GM18505 (cell line): Measurements from ENCODE around the gene EPHA6.
"Not testable (repeated sequence)": the region's sequence is repeated elsewhere in the genome, so short reads cannot be mapped to it uniquely, and the experiment has no call there.

Experiments
- ATAC-seq: cut with Tn5 transposase; IDR thresholded peaks from one replicate; pipeline ENCODE4 v1.9.1; 2021; ENCODE audit not compliant: unreplicated experiment
- POLR2A ChIP-seq: IDR thresholded peaks from 4 replicates; pipeline ENCODE4 v1.6.1; 2011; ENCODE audit warnings: borderline replicate concordance; ENCODE audit not compliant: insufficient read depth, insufficient read length; ENCODE audit errors: extremely low read depth

The EPHA6 gene

DNA sequence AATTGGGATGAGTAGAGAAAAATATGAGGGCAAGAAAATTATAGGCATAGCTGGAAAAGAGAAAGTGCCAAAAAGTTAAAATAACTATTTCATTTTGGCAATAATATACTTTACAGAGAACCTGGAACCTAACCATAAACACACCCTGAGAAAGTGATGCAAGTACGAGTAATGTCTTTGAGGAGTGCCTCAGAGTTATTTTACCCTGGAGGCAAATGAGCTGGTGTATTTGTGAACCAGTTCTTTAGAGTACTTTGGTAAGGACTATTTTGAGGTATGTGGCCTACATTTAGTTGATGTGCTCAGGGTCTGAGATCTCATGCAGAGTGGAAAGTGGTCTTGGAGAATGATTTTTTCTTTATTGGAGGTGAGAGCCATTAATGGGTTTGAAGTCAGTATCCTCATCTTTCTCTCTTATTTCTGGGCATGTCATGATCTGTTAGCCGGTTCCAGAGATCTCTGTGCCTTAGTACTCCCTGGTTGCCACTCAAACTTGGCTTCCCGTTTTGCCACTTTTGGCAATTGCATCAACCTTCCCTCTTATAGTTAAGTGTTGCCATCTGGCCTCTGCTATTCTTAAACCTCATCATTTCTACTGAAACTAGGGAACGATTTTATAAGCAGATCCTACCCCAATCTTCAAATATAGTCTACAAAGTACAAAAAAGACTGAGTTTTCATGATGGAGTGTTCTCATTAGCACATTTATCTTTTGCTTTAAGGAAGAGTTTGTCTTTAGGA is 145.7 kb downstream of the EPHA6 start:
- TF ChIP-seq POLR2A: no peak
- no peak for ATAC-seq

DNA sequence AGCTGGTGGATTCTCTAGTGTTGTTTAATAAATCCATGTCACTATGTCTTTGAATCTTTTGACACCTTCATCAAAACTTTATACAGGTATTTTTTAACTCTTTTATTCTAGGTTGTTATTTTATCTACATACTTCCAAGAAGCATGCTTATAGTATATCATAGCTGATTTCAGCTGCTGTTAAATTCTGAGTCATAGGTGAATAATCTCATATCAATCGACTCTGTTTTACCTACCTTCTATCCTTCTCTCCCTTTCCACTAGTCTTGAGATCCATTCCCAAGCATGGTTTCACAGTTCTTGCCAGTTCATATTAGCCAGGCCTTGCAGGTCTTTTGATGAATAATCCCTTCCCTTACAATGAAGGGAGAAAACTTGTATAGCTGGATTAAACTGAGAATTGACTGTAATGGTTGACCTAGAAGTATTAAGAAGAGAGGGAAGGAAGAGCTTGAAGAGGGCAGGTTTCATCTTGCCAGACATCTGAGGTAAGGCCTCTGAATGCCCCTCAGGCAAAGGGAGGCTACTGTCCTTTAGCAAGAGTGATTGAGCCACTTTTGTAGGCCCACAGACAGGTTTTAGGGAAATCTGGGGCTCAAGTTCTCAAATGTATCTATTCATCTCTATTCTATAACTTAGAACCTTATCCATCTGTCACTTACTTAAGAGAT is 146.4 kb downstream of the EPHA6 start:
- ATAC-seq: no peak
- no peak for TF ChIP-seq POLR2A

GRCh38 chr3:96961576-96961975 is 147.2 kb downstream of the EPHA6 start:
- TF ChIP-seq POLR2A: no peak
- no peak for ATAC-seq

- no peak for ATAC-seq
- no peak for TF ChIP-seq POLR2A
These were observed 152.0 kb downstream of the EPHA6 start for GRCh38 chr3:96966181-96966929.

GRCh38 chr3:96970211-96970610 is 155.8 kb downstream of the EPHA6 start:
- no peak for TF ChIP-seq POLR2A
- no peak for ATAC-seq

- no peak for TF ChIP-seq POLR2A
- no peak for ATAC-seq
These were observed 163.3 kb downstream of the EPHA6 start for GRCh38 chr3:96977671-96978070.

- ATAC-seq: not testable (repeated sequence)
These were observed 169.3 kb downstream of the EPHA6 start for GRCh38 chr3:96983716-96984115.

DNA sequence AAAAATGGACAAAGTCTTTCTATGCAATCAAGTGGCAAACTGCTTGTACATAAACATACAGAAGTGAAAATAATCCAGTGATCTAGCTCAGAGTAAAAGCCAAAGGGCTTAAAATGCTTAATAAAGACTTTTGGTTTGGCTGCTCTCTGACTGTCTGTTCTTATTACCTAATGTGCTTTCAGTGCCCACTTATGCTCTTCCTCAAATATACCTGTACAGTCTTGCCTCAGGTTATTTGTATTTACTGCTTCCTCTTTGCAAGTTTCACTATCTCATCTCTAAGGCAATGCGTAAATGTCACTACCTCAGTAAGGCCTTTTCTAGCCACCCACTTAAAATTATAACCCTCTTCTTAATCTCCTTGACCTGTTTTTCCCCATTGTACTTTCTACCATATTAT is 171.8 kb downstream of the EPHA6 start:
- ATAC-seq: no peak
- TF ChIP-seq POLR2A: no peak

DNA sequence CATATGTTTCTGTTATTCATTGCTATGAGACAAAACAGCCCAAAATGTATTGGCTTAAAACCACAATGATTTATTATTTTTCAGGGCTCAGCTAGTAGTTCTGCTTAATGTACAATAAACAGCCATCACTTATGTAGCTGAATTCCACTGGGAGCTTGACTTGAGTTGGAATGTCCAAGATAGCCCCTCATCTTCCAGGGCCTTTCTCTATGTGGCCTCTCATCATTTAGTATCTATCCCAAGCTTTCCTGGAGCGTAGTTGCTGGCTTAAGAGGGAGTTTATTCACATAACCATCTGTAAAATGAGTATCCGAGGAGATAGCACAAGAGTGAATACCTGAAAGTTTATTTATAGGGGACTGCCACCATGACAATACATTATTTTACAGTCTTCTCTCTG is 176.8 kb downstream of the EPHA6 start:
- no peak for TF ChIP-seq POLR2A
- no peak for ATAC-seq

DNA sequence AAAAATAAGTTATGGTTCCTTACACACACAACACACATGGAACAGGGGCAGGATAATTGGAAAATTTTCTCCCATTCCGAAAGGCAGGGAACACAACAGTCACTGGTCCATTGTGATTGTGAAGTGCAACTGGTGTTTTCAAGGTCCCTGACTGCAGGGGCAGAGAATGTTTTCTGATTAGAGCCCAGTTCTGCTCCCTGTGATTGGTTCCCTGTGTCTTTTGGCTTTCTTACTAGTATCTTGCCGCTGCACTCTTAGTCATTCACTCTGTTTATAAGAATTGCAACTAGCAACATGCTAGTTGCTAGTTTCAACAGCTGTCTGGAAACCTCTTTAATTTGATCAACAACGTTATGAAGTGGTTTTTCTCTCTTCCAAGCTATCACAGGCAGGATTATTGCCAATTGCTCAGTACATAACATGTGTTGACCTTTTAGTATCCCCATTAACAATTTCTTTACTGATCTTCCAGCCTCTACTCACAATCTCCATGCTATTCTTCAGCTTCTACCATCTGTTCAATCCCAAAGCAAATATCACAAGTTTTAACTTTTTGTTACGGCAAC is 177.5 kb downstream of the EPHA6 start:
- ATAC-seq: no peak
- TF ChIP-seq POLR2A: no peak

DNA sequence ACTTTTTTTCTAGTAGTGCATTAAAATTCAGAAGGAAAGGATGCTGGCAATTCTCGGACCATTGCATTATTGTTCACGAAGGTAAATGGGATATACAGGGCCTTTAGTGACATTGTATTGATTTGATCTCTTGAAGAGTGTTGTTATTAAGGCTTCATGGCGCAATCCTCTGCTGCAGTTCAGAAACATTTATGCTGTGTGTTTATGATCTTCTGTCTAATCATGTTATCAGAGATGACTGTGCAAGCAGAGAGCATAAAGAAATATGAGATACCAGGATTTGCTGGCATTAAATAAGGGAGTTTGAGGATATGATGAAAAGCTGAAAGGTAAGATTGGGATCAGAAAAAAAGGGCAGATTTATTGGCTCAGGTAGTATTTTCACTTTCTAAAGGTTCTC is 180.6 kb downstream of the EPHA6 start:
- no peak for TF ChIP-seq POLR2A
- ATAC-seq: no peak

GRCh38 chr3:96996009-96996408 is 181.6 kb downstream of the EPHA6 start:
- ATAC-seq: no peak
- TF ChIP-seq POLR2A: no peak

DNA sequence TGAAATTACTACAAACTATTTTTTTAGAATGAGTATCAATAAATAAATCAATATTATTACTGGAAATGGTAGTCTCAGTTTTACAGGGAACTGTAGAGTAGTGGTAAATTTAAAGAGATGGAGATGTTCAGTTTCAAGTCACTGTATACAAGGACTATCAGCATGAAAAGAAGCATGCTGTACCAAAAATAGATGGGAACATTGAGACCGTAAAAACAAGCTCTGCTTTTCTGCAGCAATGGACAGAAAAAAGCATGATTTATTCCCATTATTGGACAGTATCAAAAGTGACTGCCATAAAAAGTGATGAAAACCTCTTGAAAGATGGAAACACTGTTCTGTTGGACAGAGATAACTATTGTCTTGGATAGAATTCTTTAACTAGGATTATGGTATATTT is 187.2 kb downstream of the EPHA6 start:
- no peak for TF ChIP-seq POLR2A
- no peak for ATAC-seq

DNA sequence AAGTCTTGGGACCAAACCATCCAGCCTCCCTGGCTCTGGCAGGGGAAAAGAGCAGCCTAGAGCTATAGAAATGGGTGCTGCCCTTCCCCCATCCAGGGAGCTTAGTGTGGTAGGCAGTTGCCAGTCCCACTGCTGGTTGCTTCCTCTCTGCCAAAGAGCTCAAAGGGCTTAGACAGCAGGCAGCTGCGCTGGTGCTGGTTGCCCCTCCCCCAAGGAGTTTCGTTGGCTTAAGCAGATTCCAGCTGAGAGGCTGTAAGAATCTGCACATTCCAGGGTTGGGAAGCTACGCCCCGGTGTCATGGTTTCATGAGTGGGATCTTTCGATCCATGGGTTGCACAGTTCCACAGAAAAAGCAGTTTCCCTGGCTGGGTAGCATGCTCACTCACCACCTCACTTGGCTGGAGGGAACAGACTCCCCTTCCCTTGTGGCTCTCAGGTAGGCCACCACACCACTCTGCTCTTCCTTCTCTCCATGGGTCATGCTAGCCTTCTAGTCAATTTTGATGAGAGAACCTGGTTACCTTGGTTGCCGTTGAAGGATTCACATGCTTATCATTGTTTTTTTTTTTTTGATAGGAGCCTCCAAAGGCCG is 195.1 kb downstream of the EPHA6 start:
- no peak for TF ChIP-seq POLR2A
- ATAC-seq: no peak
